ENCODE data around the gene ST7.
"Not testable (repeated sequence)": the region's sequence is repeated elsewhere in the genome, so short reads cannot be mapped to it uniquely, and the experiment has no call there.

ST7 gene

GRCh38 chr7:117118579-117119180 lies 165.4 kb downstream of the ST7 start:
- DNase-seq (ENCODE audit: extremely low spot score), result no peak
- CTCF ChIA-PET, result interaction anchor here (0.6 to 1.4 kb wide), 3 partner anchors 134 to 722 kb away, joined by 3 to 8 read pairs (median 4); no protein-coding TSS in a partner anchor
- no peak for TF ChIP-seq SUZ12 (IDR thresholded peaks at IDR 0.05)
- no peak for TF ChIP-seq ZNF384 (IDR thresholded peaks at IDR 0.05)
- no peak for TF ChIP-seq LEF1 (IDR thresholded peaks at IDR 0.05; ENCODE audit: borderline replicate concordance)
- POLR2A ChIA-PET, result no interaction called here

DNA sequence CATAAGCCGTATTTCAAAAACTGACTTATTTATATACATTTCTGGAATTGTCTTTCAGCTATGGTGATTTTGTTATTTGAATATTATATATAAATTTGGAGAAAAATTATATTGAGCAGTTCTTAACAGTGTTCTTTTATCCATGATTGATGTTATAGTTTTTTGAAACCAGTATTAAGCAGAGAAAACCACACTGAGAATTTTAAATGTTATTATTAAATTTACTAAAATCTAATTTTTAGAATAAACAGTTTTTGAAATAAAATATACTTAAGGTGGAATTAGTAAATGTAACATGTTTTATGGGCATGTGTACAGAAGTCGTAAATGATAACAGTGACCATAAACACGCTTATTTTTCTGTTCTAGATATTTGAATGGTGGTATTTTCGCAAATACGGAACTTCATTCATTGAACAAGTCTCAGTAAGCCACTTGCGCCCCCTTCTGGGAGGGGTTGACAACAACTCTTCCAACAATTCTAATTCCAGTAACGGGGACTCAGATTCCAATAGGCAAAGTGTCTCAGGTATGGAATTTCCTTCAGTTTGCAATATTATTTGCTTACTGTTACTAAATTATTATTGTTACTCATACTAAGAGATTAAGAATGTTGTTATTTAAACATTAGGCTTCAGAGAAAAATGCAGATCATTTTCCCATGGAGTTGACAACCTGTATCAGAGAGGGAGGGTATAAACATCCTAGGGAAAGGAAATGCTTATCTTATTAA lies 166.1 kb downstream of the ST7 start:
- TF ChIP-seq HDGF (IDR thresholded peaks at IDR 0.05; ENCODE audit: borderline replicate concordance), result no peak
- TF ChIP-seq LEF1 (IDR thresholded peaks at IDR 0.05; ENCODE audit: borderline replicate concordance), result no peak
- TF ChIP-seq TARDBP (IDR thresholded peaks at IDR 0.05), result no peak
- no peak for TF ChIP-seq ELF4 (IDR thresholded peaks at IDR 0.05)
- TF ChIP-seq FOXM1 (IDR thresholded peaks at IDR 0.05; ENCODE audit: borderline replicate concordance), result no peak
- POLR2A ChIA-PET, result no interaction called here
- peak; percentile 56 for DNase-seq (ENCODE audit: extremely low spot score)
- CTCF ChIA-PET, result interaction anchor here (1.4 kb wide), 1 partner anchor 135 kb away, joined by 4 read pairs; no protein-coding TSS in a partner anchor

GRCh38 chr7:117120321-117120720 lies 167.0 kb downstream of the ST7 start:
- POLR2A ChIA-PET; DNase-seq (ENCODE audit: extremely low spot score): not testable (repeated sequence)
- CTCF ChIA-PET, result interaction anchor here (0.7 to 1.4 kb wide), 2 partner anchors 132 to 136 kb away, joined by 3 to 4 read pairs; no protein-coding TSS in a partner anchor

DNA sequence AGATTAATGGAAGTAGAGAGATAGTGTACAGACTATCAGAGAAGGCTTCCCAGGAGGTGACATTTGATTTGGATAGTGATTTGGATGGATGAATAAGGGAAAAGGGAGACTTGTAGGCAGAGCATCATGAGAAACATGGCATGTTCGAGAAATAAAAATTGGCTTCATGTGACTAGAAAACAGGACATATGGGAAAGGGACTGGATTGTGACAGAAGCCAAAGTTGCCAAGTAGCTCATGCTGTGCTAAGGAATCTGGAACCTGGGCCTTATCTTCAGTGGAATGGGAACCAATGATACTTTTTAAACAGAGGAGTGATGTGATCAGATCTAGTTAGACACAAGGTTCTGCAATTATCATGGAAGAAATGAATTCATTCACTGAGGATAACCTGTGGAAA lies 168.7 kb downstream of the ST7 start:
- not testable (repeated sequence) for DNase-seq (ENCODE audit: extremely low spot score)
- ChIA-PET CTCF (interaction anchor here (2.0 kb wide), 1 partner anchor 134 kb away, joined by 6 read pairs; no protein-coding TSS in a partner anchor), POLR2A (interaction anchor here (1.4 kb wide), 1 partner anchor 168 kb away, joined by 6 read pairs; no protein-coding TSS in a partner anchor)

- CTCF ChIA-PET, result interaction anchor here (2.0 kb wide), 1 partner anchor 135 kb away, joined by 6 read pairs; no protein-coding TSS in a partner anchor
- POLR2A ChIA-PET, result interaction anchor here (1.4 kb wide), 1 partner anchor 168 kb away, joined by 6 read pairs; no protein-coding TSS in a partner anchor
- TF ChIP-seq FOXM1 (IDR thresholded peaks at IDR 0.05; ENCODE audit: borderline replicate concordance) (no peak), BHLHE40 (IDR thresholded peaks at IDR 0.05; ENCODE audit: borderline replicate concordance) (no peak), CTBP1 (IDR thresholded peaks at IDR 0.05; ENCODE audit: borderline replicate concordance) (no peak), HDGF (IDR thresholded peaks at IDR 0.05; ENCODE audit: borderline replicate concordance) (no peak), TARDBP (IDR thresholded peaks at IDR 0.05) (no peak), FOXA1 (IDR thresholded peaks at IDR 0.05) (no peak), FOXK2 (IDR thresholded peaks at IDR 0.05) (no peak), ZNF384 (IDR thresholded peaks at IDR 0.05) (no peak), LEF1 (IDR thresholded peaks at IDR 0.05; ENCODE audit: borderline replicate concordance) (no peak), SUZ12 (IDR thresholded peaks at IDR 0.05) (no peak), SP1 (IDR thresholded peaks at IDR 0.05) (no peak), L3MBTL2 (conservative IDR thresholded peaks at IDR 0.05) (no peak), ARNT (IDR thresholded peaks at IDR 0.05) (no peak), NFRKB (IDR thresholded peaks at IDR 0.05) (no peak), ELF4 (IDR thresholded peaks at IDR 0.05) (no peak)
- TF ChIP-seq, protein P1, sequence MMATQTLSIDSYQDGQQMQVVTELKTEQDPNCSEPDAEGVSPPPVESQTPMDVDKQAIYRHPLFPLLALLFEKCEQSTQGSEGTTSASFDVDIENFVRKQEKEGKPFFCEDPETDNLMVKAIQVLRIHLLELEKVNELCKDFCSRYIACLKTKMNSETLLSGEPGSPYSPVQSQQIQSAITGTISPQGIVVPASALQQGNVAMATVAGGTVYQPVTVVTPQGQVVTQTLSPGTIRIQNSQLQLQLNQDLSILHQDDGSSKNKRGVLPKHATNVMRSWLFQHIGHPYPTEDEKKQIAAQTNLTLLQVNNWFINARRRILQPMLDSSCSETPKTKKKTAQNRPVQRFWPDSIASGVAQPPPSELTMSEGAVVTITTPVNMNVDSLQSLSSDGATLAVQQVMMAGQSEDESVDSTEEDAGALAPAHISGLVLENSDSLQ (IDR thresholded peaks at IDR 0.05), result no peak
- DNase-seq (ENCODE audit: extremely low spot score), result no peak
Observed at GRCh38 chr7:117122536-117122935, 169.2 kb downstream of the ST7 start.

GRCh38 chr7:117123311-117123926 lies 170.1 kb downstream of the ST7 start:
- TF ChIP-seq ARNT (IDR thresholded peaks at IDR 0.05) (no peak), FOXA1 (IDR thresholded peaks at IDR 0.05) (no peak), ELF4 (IDR thresholded peaks at IDR 0.05) (no peak), BHLHE40 (IDR thresholded peaks at IDR 0.05; ENCODE audit: borderline replicate concordance) (no peak), SUZ12 (IDR thresholded peaks at IDR 0.05) (no peak), FOXK2 (IDR thresholded peaks at IDR 0.05) (no peak), ZNF384 (IDR thresholded peaks at IDR 0.05) (no peak), NFRKB (IDR thresholded peaks at IDR 0.05) (no peak), CTBP1 (IDR thresholded peaks at IDR 0.05; ENCODE audit: borderline replicate concordance) (no peak), LEF1 (IDR thresholded peaks at IDR 0.05; ENCODE audit: borderline replicate concordance) (no peak)
- TF ChIP-seq, protein P1 (IDR thresholded peaks at IDR 0.05), result no peak
- DNase-seq (ENCODE audit: extremely low spot score), result no peak
- ChIA-PET CTCF (interaction anchor here (2.0 kb wide), 1 partner anchor 135 kb away, joined by 6 read pairs; no protein-coding TSS in a partner anchor), POLR2A (no interaction called here)

DNA sequence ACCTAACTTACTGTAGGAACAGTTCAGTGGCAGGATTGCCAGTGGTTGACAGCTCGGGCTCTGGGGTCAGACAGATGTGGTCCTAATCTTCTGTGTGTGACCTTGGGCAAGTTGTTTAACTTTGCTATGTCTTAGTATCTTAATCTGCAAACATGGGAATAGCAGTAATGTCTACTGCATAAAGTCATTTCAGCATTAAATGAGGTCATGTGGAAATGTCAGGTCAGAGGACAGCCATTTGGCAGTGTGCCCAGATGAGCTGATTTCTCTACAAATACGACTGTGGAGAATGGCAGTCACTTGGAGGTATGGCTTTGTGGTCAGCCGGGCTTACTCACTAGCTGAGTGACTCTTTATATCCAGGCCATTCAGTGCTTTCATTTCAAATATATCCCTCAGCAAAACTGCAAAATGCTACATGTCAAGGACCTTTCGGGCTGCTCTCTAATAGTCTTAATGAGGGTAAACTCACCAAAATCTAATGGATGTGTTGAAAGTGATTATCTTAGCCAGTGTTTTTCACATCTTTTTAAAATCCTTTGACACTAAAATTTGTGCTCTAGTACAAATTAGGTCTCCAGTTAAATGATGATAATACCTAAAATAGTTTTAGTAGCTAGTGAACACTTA lies 171.4 kb downstream of the ST7 start:
- TF ChIP-seq BHLHE40 (IDR thresholded peaks at IDR 0.05; ENCODE audit: borderline replicate concordance) (no peak), SUZ12 (IDR thresholded peaks at IDR 0.05) (no peak), LEF1 (IDR thresholded peaks at IDR 0.05; ENCODE audit: borderline replicate concordance) (no peak)
- TF ChIP-seq, protein P1 (IDR thresholded peaks at IDR 0.05), result peak; percentile 61
- DNase-seq (ENCODE audit: extremely low spot score), result peak; percentile 48
- POLR2A ChIA-PET, result no interaction called here

More for the DNA sequence above, 171.4 kb downstream of the ST7 start:
- CTCF ChIA-PET, result interaction anchor here (1.1 to 1.3 kb wide), 2 partner anchors 186 to 194 kb away, joined by 3 to 4 read pairs; no protein-coding TSS in a partner anchor

Measured in HEK293T (cell line).